HG03025 (cell line): Measurements from ENCODE around the gene KREMEN1.

Experiments
- ATAC-seq: cut with Tn5 transposase; IDR thresholded peaks from one replicate; pipeline ENCODE4 v1.9.1; 2021; ENCODE audit warnings: mild to moderate bottlenecking, moderate library complexity; ENCODE audit not compliant: unreplicated experiment, low FRiP score

Gene KREMEN1

DNA sequence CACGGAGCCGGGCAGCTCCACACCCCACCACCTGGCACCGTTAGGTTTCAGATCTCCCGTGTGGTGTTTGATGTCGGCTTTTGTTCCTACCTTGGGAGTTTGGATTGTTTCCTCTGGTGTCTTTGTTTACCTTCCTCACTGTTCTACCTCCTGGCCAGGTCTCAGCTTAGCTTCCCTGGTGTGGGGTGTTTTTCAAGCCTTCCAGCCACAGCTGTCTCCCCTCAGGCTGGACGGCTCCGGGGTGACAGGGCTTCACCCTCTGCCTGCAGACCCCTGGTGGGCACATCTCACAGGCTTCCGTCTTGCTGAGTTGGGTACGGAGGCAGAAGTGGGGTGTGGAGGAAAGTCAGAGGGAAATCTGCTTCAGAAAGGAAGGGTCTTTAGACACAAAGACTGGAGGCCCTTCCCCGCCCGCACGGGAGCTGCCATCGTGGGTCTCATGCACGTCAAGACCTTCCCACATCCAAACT, 73.3 kb downstream of the KREMEN1 start:
- no peak for ATAC-seq

DNA sequence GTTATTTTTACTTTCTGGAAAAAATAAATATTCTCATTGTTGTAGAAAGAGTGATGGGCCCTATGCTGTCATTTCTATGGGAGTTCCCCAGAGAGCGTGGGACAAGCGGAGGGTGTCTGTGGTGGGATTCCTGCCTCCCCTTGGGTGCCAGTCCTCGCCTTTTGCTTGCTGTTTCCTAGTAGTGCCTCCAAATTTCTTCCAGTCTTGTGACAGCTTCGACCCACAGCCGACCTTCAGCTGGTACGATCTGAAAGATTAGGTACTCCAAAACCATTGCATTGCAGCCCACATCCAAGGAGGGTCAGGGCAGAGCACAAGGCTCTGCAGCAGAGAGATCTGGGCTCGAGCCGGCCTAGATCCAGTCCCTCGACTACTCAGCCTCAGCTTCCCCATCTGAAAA, 73.9 kb downstream of the KREMEN1 start:
- no peak for ATAC-seq

DNA sequence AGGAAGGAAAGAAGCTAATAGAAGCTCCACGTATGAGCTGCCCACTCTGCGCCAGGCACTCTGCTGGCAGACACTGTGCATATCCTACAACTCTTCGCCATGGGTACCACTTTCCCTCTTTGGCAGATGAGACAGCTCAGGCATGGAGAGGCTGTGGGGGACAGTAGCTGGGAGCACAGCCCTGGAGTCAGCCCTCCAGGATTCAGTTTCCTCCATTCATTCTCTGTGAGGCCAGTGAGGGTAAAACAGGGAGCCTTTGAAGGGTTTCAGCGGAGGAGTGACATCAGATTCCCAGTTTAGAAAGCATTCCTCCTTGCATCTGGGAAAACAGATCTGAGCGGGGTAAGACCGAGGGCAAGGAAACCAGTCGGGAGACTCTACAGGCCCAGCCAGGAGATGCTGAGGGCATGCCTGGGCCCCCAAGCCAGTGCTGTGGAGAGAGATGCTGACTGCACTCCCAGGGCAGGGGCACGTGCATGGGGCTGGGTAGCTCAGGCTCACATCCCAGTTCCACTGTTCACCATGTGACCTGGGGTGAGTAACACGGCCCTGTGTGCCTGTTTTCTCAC, 74.6 kb downstream of the KREMEN1 start:
- no peak for ATAC-seq

DNA sequence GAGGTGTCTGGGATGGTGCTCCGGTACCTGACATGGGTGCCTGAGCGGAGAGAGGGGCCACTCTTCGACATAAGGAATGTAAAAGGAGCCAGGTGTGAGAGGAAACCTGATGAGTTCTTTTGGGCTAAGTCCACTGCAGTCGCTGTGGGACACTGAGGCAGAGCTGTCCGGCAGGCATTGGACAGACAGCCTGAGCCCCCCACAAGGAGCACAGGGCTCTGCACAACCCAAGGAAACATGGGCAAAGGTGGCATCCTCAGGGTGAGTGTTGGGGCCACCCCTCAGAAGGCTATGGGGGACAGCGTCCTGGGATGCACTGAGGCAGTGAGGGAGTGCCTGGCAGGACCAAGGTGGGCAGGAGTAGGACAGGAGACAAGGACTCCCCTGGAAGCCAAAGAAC, 75.2 kb downstream of the KREMEN1 start:
- ATAC-seq = no peak

DNA sequence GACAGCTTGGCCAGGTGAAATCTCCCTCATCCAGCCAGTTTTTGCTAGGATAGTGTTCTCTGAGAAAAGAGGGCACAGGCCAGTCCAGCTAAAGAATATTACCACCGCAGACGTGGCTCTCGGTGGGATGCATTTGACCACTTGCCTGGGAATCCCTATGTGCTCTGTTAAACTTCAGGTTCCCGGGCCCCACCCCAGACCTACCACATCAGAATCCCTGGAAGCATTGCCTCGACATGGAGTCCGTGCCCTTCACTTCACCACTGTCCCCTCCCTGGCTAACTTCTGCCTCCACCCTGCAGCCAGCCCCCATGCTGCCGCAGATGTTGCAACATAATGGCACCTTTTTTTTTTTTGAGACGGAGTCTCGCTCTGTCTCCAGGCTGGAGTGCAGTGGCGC, 76.0 kb downstream of the KREMEN1 start:
- ATAC-seq = no peak

DNA sequence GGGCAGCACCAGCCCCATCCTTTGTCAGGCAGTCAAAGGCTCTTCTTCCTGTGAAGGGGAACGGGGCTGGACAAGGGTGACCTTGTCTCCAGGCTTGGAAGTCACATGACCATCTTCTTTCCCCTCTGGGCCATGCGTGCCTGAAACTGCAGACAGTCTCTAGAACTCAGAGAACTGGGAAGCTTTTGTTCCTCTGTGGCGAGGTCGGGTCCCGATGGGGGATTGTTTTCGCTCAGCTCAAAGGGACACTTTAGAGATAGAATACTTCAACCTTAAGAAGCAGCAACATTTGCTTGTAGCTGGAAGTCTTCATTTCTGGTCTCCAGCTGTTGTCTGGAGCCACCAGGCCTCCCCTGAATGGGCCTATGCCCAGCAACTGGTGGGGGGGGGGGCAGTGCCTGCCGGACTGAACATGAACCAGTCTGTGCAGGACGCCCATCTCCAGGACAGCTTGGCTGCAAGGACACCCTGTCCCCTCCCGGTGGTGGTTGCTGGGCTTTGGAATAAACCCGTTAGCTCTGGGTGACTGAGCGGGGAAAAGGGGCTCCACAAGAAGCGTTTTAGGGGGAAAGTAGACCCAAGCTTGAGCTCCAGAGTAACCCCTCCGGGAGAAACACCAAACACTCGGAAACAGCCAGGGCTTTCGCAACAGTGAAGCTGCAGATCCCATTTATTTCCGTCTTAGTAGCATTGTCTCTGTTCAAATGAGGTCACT, 77.2 kb downstream of the KREMEN1 start:
- ATAC-seq = no peak

DNA sequence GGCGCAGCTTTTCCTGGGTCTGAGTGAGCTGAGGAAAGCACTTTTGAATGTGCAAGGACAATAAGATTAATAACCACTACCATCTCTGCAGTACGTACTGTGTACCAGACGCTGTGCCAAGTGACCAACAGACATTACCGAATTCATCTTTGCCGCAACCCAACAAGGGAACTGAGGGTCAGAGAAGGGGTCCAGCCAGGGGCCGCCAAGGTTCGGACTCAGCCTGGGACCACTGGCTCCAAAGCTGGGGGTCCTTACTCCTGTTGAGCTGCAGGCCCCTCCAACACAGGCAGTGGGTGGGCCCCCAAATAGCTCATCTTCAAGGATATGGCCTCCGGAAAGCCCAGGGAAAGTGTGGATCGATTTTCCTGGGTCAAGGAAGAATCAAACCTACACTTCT, 77.9 kb downstream of the KREMEN1 start:
- no peak for ATAC-seq

DNA sequence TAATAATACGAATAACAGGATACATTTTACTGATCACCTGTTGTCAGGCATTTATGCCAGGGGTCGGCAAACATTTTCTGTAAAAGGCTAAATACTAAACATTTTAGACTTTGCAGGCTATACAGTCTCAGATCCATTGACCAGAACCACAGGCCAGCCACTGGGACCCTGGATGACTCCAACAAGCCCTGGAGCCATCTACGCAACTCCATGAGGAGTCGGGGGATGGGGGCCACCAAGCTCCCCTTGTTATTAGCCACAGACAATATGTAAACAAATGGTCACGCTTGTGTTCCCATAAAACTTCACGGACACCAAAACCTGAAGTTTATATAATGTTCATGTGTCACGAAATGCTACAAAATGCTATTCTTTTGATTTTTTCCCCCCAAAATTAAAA, 78.5 kb downstream of the KREMEN1 start:
- ATAC-seq = no peak

DNA sequence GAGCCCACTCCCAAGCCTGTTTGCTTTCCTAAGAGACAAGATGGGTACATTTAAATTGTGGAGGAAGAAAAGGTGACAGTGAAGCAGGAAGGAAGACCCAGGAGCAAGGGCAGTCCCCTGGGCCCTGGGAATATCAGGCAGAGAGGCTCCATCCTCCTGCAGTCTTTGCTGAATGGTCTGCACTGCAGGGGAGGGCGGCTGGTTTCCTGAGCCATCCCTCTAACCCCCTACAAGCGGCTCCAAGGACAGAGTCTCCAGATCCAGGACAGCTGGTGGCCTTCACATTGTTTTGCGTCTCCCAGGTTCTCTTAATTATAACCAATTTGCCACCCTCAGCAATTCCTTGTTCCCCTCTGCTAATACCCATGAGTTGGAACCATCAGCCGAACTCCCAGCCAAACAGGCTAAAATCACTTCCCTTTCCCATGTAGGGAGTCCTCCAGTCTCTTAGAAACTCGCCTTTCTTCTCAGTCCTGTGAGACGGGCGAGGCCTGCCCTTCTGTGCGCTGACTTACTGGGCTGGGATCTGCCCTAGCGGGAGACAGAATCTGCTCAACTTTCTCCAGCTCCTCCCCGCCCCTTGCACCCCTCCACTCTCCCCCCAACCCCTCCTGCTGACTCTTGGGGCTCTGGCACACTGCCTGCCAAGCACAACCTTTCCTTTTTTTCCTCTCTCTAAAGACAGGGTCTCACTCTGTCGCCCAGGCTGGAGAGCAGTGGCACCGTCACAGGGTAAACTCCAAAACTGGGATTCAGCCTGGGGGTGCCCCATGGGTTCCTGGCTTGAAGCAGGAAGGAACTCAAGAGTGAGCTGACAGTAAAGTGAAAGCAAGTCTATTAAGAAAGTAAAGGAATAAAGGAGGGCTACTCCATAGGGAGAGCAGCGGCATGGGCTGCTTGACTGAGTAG, 79.5 kb downstream of the KREMEN1 start:
- ATAC-seq = no peak

DNA sequence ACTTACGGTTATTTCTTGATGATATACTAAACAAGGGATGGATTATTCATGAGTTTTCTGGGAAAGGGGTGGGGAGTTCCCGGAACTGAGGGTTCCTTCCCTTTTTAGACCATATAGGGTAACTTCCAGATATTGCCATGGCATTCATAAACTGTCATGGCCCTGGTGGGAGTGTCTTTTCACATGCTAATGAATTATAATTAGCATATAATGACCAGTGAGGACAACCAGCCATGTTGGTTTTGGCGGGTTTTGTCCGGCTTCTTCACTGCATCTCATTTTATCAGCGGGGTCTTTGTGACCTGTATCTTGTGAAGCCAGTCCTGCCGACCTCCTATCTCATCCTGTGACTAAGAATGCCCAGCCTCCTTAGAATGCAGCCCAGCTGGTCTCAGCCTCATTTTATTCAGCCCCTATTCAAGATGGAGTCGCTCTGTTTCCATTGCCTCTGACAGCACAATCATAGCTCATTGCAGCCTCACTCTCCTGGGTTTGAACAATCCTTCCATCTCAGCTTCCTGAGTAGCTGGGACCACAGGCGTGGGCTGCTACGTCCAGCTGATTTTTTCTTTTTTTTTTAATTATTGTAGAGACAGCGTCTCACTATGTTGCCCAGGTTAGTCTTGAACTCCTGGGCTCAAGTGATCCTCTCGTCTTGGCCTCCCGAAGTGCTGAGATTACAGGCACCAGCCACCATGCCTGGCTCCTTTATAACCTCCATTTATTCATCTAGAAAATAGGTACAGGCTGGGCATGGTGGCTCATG, 80.3 kb downstream of the KREMEN1 start:
- ATAC-seq = no peak

DNA sequence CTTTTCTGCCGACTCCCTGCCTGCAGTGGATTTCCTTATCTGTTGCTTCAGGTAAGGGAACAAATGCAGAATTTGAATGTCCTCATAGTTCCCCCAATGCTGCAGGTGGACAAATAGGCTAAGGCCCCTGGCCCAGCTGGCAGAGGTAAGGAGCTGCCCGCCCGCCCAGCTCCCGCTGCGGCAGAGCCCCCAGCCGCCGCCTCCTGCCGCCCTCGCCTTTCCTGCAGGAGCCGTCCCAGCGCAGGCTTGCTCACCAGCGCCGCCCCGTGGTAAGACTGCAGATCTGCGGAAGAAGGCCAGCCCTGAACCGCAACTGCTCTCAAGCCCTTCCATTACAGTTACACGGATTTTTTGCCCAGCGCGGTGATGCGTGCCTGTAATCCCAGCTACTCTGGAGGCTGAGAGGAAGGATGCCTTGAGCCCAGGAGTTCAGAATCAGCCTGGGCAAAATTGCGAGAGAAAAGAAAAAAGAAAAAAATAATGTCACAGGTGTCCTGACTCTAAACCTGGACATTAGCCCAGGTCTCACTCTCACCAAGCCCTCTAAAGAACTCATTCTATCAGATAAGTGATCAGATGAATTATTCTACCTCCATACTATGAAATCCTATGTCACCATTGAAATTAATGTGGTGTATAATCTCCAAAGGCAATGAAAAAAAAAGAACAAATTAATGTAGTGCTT, 81.7 kb downstream of the KREMEN1 start:
- no peak for ATAC-seq

DNA sequence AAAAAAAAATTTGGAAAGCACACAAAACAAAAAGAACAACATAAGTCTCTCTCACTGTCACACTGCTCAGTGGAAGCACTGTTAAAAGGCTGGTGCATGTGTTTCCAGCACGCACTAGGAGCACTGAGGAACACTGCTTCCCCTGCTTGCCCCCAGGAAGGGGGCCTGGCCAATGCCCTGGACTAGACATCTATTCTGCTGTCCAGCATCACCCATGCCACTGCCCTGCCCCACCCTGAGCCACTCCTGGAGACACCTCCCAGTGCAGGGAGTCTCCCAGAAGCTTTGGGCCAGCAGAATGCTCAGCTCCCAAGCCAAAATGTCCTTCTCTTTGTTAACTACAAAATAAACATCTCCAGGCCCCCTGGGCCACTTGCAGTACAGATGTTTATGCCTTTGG, 83.1 kb downstream of the KREMEN1 start:
- no peak for ATAC-seq

DNA sequence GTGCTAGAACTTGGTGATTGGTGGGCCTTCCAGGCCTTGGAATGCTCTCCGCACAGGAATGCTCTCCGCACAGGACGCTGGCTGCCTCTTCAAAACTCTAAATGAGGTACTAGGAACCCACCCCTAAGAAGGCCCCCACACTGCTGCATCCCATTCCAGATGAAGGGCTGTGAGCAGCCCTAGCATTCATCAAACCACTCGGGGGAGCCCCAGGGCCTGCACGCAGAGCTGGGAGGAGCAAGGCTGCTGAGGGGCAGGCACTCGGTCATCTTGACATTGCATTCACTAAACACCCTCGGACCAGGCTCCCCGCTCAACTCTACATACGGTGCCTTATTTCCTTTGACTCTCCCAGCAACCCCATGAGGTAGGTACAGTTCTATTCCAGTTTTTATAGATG, 83.7 kb downstream of the KREMEN1 start:
- ATAC-seq = no peak

DNA sequence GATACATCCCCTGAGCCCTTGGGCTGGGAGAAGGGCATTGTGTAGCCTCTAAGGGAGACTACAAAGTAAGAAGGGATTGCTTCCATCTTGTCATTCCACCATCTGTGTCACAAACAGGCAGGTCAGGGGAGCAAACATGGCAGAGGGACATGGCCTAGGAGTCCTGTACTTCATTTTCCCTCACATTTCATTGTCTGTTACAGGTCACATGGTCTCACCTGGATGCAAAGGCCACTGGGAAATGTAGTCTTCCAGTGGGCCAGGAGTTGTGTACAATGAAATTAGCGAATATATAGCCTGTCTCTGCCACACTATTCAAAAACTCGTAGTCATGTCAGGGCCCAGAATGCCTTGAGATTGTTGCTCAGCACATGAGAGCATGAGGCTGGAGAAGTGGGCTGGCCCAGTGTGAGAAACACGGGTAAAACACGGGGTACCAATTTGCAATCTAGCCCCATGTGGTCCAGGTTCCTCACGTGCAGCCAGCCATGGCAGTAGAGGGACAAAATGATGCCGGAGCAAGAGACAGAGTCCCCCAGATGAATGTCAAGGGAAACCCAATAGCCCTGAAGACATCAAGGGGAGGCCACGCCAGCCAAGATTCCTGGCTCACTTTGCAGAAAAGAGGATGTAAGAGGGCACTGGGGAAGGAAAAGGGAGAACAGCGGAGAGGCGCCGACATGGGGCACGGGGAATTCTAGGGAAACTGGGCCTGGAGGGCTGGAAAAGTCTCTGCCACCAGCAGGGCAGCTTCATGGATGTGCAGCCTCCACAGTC, 85.1 kb downstream of the KREMEN1 start:
- no peak for ATAC-seq

DNA sequence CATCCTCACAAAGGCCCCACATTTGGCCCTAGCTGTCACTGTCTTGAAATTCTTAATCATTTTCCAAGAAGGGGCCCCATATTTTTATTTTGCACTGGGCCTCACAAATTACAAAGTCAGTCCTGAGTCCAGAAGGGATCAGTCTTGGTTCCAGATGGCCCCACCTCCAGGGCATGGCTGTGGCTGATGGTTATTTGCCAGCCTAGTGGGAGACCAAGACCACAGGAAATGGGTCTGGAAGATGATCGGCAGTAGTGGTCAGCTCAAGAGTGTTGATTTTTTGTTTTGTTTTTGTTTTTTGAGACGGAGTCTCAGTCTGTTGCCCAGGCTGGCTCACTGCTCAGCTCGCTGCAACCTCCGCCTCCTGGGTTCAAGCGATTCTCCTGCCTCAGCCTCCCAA, 85.7 kb downstream of the KREMEN1 start:
- no peak for ATAC-seq

DNA sequence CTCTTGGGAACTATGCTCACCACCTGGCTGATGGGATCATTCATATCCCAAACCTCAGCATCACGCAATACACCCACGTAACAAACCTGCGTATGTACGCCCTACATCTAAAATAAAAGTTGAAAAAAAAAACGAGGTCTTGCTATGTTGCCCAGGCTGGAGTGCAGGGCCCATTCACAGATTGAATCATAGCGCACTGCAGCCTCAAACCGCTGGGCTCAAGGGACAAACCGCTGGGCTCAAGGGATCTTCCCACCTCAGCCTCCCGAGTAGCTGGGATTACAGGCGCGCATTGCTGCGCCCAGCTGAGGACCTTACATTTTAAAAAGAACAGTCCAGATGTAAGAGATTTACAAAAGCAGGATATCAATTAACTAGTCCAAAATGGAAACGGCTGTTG, 91.0 kb downstream of the KREMEN1 start:
- no peak for ATAC-seq

DNA sequence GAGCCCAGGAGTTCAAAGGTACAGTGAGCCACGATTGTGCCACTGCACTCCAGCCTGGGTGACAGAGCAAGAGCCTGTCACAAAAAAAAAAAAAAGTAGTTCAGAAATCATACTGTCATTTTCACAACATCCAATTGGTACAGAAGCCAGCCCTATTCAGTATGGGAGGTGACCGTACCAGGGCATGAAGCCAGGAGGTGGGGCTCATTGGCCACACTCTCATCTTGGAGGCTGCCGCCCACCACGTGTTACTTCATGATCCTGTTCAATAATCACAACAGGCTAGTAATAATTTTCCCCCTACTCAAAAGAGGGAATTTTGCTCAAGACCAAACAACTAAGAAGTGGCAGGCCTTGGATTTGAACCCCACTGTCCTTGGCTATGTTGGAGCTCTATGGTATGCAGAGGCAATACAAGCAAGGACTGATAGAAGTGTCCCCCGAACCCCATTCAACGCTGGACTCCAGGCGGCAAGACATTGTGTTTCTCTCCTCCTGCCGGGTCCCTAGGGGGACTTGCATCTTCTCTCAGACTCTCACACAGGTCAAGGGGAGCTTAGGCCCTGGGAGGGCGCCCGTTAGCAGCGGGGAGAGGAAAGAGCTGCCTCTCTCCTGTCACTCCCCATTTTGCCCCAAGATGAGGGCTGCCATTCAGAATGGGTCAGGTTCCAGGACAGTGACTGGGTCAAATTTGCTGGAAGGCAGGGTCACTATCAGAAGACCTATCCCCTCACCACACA, 92.7 kb downstream of the KREMEN1 start:
- no peak for ATAC-seq

DNA sequence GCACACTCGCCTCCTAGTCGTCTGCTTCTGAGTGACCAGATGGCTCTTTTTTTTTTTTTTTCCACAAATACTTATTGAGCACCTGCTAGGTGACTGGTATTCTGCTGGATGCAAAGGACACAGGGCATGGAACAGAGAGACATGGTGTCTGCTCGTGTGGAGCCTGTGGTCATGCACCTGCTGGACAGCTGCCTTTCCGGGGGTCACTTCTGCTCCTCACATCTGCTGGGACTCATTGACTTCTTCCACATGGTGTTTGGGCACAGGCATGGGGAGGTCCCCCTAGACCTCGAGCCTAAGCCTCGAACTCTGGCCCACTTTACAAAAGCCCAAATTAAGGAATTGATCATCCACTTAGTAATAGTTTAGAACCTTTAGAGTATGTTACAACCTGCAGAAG, 93.3 kb downstream of the KREMEN1 start:
- no peak for ATAC-seq
